Measurements from ENCODE around the gene TSPAN13.

Gene TSPAN13

DNA sequence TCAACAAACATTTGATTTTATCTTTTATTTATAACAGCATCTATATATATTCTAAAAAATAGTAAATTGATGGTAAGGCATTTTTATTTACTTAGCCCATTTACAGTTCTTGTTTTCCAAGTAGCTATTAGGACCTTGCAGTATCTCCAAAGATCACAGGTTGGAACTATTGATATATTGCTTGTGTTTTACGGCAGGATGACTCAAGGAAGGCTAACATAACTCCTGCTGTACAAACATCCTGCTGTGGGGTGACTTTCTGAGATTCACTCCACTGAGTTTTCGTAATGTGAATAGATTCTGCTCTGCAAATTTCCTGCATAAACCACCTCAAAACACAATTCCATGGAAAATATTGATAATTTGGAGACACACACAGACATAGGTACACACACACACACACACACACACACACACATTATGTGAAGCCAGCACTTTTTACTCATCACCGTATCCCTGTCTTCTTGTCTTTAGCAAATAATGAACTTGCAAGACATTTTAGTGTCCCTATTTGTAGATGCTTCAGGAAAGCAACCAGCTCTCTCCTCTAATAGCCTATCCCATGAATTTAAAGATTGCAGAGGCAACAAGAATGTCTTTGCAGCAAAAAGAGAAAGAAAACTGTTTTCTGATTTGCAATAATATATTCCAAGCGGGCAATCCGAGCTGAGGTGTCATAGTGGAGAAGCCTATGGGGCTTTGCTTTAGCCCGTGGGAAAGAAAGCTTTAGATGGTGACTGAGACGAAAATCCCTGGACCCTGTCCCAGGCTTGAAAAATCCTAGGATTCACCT is 50.5 kb downstream of the TSPAN13 start:
- H3K4me2 ChIP-seq (ENCODE audit: low read length), result no peak overlapping the region

DNA sequence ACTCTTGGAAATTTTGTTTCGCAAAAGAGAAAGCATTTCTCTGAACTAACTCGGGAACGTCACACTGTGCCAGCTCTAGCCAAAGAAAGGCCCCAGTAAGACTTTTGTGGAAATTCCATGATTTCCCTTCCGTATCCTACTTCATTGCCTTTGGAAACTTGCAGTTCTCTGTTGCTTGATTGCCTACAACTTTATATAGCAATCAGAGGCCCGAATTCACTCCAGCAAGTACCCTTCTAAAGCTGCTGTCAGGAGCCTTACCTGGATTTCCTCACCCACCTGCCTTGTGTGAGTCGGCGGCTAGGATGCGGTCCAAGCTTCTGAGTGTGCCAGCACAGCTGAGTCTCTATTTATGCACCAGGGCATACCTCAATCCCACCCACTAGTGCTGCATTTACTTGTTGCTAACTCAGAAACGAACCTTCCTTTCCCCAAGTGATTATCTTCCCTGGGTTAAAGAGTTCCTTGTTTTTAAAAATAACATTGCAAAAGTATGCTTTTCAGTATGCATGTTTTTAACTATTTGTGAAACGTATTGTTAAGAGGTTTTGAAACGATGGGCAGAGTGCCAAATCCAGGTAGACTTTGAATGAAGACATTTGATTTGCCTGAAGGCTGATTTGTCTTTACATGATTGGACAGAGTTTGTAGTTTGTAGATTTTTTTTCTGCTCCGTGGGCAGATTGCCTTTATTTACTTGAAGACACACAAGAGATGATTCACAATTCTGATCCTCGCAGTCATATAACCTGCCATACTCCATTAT is 51.3 kb downstream of the TSPAN13 start, which contains the start of gene AGR2:
Gene AGR2, minus strand, starts transcription at position 326 of the 766 bp plus-strand sequence. CDS start 3,203 bp downstream, outside the sequence.
- H3K9me3 ChIP-seq (ENCODE audit: control insufficient read depth, insufficient read depth, low read length), result no peaks in the 10 kb centered on the region
- H3K9me2 ChIP-seq (replicated peaks; ENCODE audit: control insufficient read depth, low read length), result no peaks in the 10 kb centered on the region
- no peak within 1 kb of the TSS for H3K27ac ChIP-seq (ENCODE audit: low read depth, low read length)
- no peaks in the 10 kb centered on the region for H3K79me2 ChIP-seq (ENCODE audit: control insufficient read depth, low read length)
- H3K4me2 ChIP-seq (ENCODE audit: low read length), result no peak within 1 kb of the TSS
- no peaks in the 10 kb centered on the region for H3F3A ChIP-seq (ENCODE audit: control insufficient read depth, insufficient read depth)
- H3K36me3 ChIP-seq (ENCODE audit: control insufficient read depth, low read length), result no peaks in the 10 kb centered on the region
- peaks cover 13% of the 10 kb centered on the region for H3K27me3 ChIP-seq (ENCODE audit: control insufficient read depth, low read length)
- H3K4me1 ChIP-seq (ENCODE audit: control insufficient read depth, low read length), result no peaks in the 10 kb centered on the region
- TF ChIP-seq EZH2phosphoT487 (IDR thresholded peaks at IDR 0.05; ENCODE audit: borderline replicate concordance, low read length), result no peak
- TF ChIP-seq, protein P1, sequence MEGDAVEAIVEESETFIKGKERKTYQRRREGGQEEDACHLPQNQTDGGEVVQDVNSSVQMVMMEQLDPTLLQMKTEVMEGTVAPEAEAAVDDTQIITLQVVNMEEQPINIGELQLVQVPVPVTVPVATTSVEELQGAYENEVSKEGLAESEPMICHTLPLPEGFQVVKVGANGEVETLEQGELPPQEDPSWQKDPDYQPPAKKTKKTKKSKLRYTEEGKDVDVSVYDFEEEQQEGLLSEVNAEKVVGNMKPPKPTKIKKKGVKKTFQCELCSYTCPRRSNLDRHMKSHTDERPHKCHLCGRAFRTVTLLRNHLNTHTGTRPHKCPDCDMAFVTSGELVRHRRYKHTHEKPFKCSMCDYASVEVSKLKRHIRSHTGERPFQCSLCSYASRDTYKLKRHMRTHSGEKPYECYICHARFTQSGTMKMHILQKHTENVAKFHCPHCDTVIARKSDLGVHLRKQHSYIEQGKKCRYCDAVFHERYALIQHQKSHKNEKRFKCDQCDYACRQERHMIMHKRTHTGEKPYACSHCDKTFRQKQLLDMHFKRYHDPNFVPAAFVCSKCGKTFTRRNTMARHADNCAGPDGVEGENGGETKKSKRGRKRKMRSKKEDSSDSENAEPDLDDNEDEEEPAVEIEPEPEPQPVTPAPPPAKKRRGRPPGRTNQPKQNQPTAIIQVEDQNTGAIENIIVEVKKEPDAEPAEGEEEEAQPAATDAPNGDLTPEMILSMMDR (IDR thresholded peaks at IDR 0.05; ENCODE audit: low read depth, low read length, poor library complexity, severe bottlenecking), result no peak
- H3K4me3 ChIP-seq (ENCODE audit: low read length), result no peak within 1 kb of the TSS
- H4K20me1 ChIP-seq (ENCODE audit: control insufficient read depth, insufficient read depth, low read depth, low read length), result no peaks in the 10 kb centered on the region

More for the DNA sequence above, 50.5 kb downstream of the TSPAN13 start:
- TF ChIP-seq EZH2phosphoT487 (IDR thresholded peaks at IDR 0.05; ENCODE audit: borderline replicate concordance, low read length), result no peak
- TF ChIP-seq, protein P1 (IDR thresholded peaks at IDR 0.05; ENCODE audit: low read depth, low read length, poor library complexity, severe bottlenecking), result no peak
- Histone ChIP-seq H3K27ac (ENCODE audit: low read depth, low read length) (no peak overlapping the region), H3K9me2 (replicated peaks; ENCODE audit: control insufficient read depth, low read length) (no peaks in the 10 kb centered on the region), H3K4me3 (ENCODE audit: low read length) (no peak overlapping the region), H3K79me2 (ENCODE audit: control insufficient read depth, low read length) (no peaks in the 10 kb centered on the region), H3K36me3 (ENCODE audit: control insufficient read depth, low read length) (no peaks in the 10 kb centered on the region), H4K20me1 (ENCODE audit: control insufficient read depth, insufficient read depth, low read depth, low read length) (no peaks in the 10 kb centered on the region), H3K27me3 (ENCODE audit: control insufficient read depth, low read length) (peaks cover 13% of the 10 kb centered on the region), H3K4me1 (ENCODE audit: control insufficient read depth, low read length) (no peaks in the 10 kb centered on the region), H3K9me3 (ENCODE audit: control insufficient read depth, insufficient read depth, low read length) (no peaks in the 10 kb centered on the region), H3F3A (ENCODE audit: control insufficient read depth, insufficient read depth) (no peaks in the 10 kb centered on the region)

DNA sequence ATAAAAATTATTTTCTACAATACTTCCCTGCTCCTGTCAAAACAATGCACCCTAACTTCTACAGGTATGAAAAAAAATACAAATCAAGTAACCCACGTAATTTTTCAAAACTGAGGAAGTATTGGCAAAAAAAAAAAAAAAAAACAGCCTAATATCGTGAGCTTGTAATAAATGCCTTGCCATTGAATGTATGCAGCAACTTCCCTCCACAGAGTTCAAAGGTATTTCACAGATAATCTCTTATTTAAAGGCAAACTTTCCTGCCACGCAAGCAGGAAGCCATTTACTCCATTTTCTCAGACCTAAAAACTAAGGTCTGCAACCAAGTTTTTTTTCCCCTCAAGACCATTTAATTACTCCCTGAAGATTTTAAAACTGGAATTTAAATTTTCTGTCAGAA is 51.9 kb downstream of the TSPAN13 start:
- H3K27me3 ChIP-seq (ENCODE audit: control insufficient read depth, low read length), result peaks cover 13% of the 10 kb centered on the region
- H4K20me1 ChIP-seq (ENCODE audit: control insufficient read depth, insufficient read depth, low read depth, low read length), result no peaks in the 10 kb centered on the region
- no peaks in the 10 kb centered on the region for H3F3A ChIP-seq (ENCODE audit: control insufficient read depth, insufficient read depth)
- no peaks in the 10 kb centered on the region for H3K9me2 ChIP-seq (replicated peaks; ENCODE audit: control insufficient read depth, low read length)
- TF ChIP-seq, protein P1 (IDR thresholded peaks at IDR 0.05; ENCODE audit: low read depth, low read length, poor library complexity, severe bottlenecking), result no peak
- TF ChIP-seq EZH2phosphoT487 (IDR thresholded peaks at IDR 0.05; ENCODE audit: borderline replicate concordance, low read length), result no peak
- no peaks in the 10 kb centered on the region for H3K9me3 ChIP-seq (ENCODE audit: control insufficient read depth, insufficient read depth, low read length)
- H3K79me2 ChIP-seq (ENCODE audit: control insufficient read depth, low read length), result no peaks in the 10 kb centered on the region
- H3K4me3 ChIP-seq (ENCODE audit: low read length), result no peak overlapping the region
- no peak overlapping the region for H3K27ac ChIP-seq (ENCODE audit: low read depth, low read length)
- no peak overlapping the region for H3K4me2 ChIP-seq (ENCODE audit: low read length)
- H3K36me3 ChIP-seq (ENCODE audit: control insufficient read depth, low read length), result no peaks in the 10 kb centered on the region
- H3K4me1 ChIP-seq (ENCODE audit: control insufficient read depth, low read length), result no peaks in the 10 kb centered on the region

Measured in DOHH2 (cell line).